ENCODE measurements around the gene EQTN.

DNA sequence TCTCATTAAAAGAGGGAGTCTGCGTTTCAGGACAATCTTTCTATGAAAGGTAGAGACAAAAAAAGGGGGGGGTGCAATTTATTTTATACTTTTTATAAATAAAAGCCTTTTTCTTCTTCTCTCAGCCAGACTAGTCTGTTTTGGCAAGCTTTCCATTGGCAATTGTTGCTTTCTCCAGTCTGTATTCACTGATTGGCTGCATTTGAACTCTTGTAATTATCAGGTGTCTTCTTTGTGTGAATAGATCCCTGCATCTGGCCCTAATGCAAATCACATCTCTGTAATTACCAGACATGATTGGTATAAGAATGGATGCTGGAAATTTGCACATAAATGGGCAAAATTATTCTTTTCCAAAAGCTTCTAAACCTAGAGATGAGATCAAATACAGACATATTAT lies 7.6 kb upstream of the EQTN start:
- no peak for TF ChIP-seq POLR2A (IDR thresholded peaks at IDR 0.05; ENCODE audit: low read length)
- TF ChIP-seq GATA1 (IDR thresholded peaks at IDR 0.05; ENCODE audit: low read depth, low read length): no peak
